ENCODE results near the gene CBX8.

The CBX8 gene

DNA sequence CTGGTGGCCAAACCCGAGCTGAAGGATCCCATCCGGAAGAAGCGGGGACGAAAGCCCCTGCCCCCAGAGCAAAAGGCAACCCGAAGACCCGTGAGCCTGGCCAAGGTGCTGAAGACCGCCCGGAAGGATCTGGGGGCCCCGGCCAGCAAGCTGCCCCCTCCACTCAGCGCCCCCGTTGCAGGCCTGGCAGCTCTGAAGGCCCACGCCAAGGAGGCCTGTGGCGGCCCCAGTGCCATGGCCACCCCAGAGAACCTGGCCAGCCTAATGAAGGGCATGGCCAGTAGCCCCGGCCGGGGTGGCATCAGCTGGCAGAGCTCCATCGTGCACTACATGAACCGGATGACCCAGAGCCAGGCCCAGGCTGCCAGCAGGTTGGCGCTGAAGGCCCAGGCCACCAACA, 13.0 kb downstream of the CBX8 start:
- Histone ChIP-seq H3K9me3 (ENCODE audit: insufficient read depth, low read length, severe bottlenecking) (no peaks in the 10 kb centered on the region), H2AFZ (ENCODE audit: low read depth, low read length) (no peak overlapping the region), H3K4me1 (ENCODE audit: insufficient read depth, low read length) (peaks cover 21% of the 10 kb centered on the region), H3K9ac (ENCODE audit: low read depth, low read length) (no peak overlapping the region), H3K4me3 (ENCODE audit: low read depth in 1 of 2, low read length in 2 of 2) (no peak overlapping the region), H3K27me3 (ENCODE audit: insufficient read depth, low read length, poor library complexity) (no peaks in the 10 kb centered on the region), H3K4me2 (ENCODE audit: insufficient read depth, low read length) (no peak overlapping the region), H3K79me2 (ENCODE audit: insufficient read depth, low read length) (peaks cover 36% of the 10 kb centered on the region), H3K27ac (ENCODE audit: low read length) (no peak overlapping the region), H4K20me1 (ENCODE audit: insufficient read depth, low read length) (peaks cover 79% of the 10 kb centered on the region), H3K36me3 (ENCODE audit: insufficient read depth, low read length) (peaks cover 75% of the 10 kb centered on the region)
- ATAC-seq (ENCODE audit: insufficient read depth, low read depth): no peak
- DNase-seq: no peak
- TF ChIP-seq, protein P1, sequence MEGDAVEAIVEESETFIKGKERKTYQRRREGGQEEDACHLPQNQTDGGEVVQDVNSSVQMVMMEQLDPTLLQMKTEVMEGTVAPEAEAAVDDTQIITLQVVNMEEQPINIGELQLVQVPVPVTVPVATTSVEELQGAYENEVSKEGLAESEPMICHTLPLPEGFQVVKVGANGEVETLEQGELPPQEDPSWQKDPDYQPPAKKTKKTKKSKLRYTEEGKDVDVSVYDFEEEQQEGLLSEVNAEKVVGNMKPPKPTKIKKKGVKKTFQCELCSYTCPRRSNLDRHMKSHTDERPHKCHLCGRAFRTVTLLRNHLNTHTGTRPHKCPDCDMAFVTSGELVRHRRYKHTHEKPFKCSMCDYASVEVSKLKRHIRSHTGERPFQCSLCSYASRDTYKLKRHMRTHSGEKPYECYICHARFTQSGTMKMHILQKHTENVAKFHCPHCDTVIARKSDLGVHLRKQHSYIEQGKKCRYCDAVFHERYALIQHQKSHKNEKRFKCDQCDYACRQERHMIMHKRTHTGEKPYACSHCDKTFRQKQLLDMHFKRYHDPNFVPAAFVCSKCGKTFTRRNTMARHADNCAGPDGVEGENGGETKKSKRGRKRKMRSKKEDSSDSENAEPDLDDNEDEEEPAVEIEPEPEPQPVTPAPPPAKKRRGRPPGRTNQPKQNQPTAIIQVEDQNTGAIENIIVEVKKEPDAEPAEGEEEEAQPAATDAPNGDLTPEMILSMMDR (IDR thresholded peaks at IDR 0.05; ENCODE audit: borderline replicate concordance, extremely low read depth, low read length, poor library complexity, severe bottlenecking): no peak
- no peak for TF ChIP-seq EZH2 (IDR thresholded peaks at IDR 0.05; ENCODE audit: borderline replicate concordance, low read depth, low read length, severe bottlenecking)

DNA sequence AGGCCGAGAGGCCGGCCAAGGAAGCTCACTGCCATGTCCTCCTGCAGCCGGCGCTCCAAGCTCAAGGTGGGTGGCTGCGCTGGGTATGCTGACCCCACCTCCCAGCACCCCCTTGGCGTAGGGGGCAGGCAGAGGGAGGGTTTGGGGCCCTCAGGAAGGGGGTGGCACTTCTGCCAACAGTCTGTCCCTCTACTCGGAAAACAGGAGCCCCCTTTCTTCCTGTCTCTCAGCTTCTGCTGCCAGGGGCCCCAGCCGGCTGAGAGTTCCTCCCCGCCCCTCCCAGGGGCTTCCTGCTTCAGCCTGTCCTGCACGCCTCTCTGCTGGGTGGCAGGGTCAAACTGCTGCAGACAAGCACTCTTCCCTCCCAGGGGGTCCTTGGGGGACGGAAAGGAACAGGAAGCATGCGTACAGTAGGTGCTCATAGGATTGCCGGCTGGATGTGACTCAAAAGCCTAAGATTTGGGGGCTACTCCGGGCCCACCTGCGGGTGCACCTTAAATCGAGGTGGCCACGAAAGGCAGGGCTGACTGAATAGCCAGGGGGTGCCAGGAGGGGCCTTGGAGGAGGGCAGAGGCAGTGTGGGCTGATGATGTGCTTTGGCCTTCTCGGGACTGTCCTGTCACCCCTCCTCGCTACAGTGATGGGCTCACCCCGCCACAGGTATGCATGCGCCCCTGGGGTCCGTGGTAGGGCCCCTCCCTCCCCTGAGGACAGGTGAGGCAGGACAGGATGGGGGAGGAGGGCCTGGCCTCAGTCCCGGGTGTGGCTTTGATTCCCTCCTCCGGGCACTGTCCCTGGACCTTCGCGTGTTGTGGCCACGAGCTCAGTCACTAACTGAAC, 14.9 kb downstream of the CBX8 start:
- Histone ChIP-seq H3K4me1 (ENCODE audit: insufficient read depth, low read length) (peaks cover 30% of the 10 kb centered on the region), H3K4me2 (ENCODE audit: insufficient read depth, low read length) (no peak overlapping the region), H3K36me3 (ENCODE audit: insufficient read depth, low read length) (peaks cover 76% of the 10 kb centered on the region), H3K27ac (ENCODE audit: low read length) (no peak overlapping the region), H3K27me3 (ENCODE audit: insufficient read depth, low read length, poor library complexity) (no peaks in the 10 kb centered on the region), H3K79me2 (ENCODE audit: insufficient read depth, low read length) (peaks cover 45% of the 10 kb centered on the region), H3K9me3 (ENCODE audit: insufficient read depth, low read length, severe bottlenecking) (no peaks in the 10 kb centered on the region), H2AFZ (ENCODE audit: low read depth, low read length) (no peak overlapping the region), H3K9ac (ENCODE audit: low read depth, low read length) (no peak overlapping the region), H3K4me3 (ENCODE audit: low read depth in 1 of 2, low read length in 2 of 2) (no peak overlapping the region), H4K20me1 (ENCODE audit: insufficient read depth, low read length) (peaks cover 75% of the 10 kb centered on the region)
- ATAC-seq (ENCODE audit: insufficient read depth, low read depth) (no peak), DNase-seq (no peak)
- TF ChIP-seq, protein P1 (IDR thresholded peaks at IDR 0.05; ENCODE audit: borderline replicate concordance, extremely low read depth, low read length, poor library complexity, severe bottlenecking): no peak
- TF ChIP-seq EZH2 (IDR thresholded peaks at IDR 0.05; ENCODE audit: borderline replicate concordance, low read depth, low read length, severe bottlenecking): no peak

DNA sequence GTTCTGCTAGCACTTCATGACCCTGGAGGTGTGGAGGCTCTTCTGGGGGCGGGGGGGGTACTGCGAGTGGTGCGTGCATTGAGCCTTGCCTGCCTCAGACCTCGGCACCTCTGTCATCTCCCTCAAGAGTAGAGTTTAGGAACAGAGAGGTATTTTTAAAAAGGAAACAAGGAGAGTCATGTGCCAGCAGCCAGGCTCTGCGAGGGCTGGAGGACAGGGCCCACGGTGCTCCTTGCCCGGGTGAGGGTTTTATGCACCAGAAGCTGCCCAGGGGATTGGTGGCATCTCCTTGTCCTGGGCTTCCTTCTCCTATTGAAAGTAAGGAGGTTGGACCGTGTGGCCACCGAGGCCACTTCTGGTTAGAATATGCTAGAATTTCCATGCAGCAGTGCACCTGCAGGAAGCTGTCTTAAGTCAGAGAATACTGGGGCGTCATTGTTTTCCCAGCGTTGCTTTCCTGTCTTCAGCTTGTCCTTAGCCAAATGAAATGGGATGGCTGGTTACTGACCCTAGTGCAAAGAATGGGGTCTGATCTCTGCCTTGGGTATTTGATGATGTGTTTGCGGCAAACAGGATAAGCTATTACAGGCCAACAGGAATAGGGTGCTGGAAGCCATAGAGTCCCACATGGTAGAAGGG, 15.7 kb downstream of the CBX8 start:
- H3K36me3 ChIP-seq (ENCODE audit: insufficient read depth, low read length): peaks cover 72% of the 10 kb centered on the region

More for the DNA sequence above, 15.7 kb downstream of the CBX8 start:
- peaks cover 45% of the 10 kb centered on the region for H3K79me2 ChIP-seq (ENCODE audit: insufficient read depth, low read length)
- no peak overlapping the region for H3K9ac ChIP-seq (ENCODE audit: low read depth, low read length)
- DNase-seq (no peak), ATAC-seq (ENCODE audit: insufficient read depth, low read depth) (no peak)
- no peak overlapping the region for H2AFZ ChIP-seq (ENCODE audit: low read depth, low read length)
- H3K4me2 ChIP-seq (ENCODE audit: insufficient read depth, low read length): no peak overlapping the region; the same call in 1 of the 2 replicates
- H3K4me1 ChIP-seq (ENCODE audit: insufficient read depth, low read length): peaks cover 33% of the 10 kb centered on the region
- no peaks in the 10 kb centered on the region for H3K9me3 ChIP-seq (ENCODE audit: insufficient read depth, low read length, severe bottlenecking)
- H4K20me1 ChIP-seq (ENCODE audit: insufficient read depth, low read length): peaks cover 67% of the 10 kb centered on the region
- no peak for TF ChIP-seq EZH2 (IDR thresholded peaks at IDR 0.05; ENCODE audit: borderline replicate concordance, low read depth, low read length, severe bottlenecking)
- TF ChIP-seq, protein P1 (IDR thresholded peaks at IDR 0.05; ENCODE audit: borderline replicate concordance, extremely low read depth, low read length, poor library complexity, severe bottlenecking): no peak
- H3K27ac ChIP-seq (ENCODE audit: low read length): no peak overlapping the region
- H3K27me3 ChIP-seq (ENCODE audit: insufficient read depth, low read length, poor library complexity): no peaks in the 10 kb centered on the region
- no peak overlapping the region for H3K4me3 ChIP-seq (ENCODE audit: low read depth in 1 of 2, low read length in 2 of 2)

Data from DND-41 (cell line).